Colonic mucosa (tissue), 4 donors: ENCODE data around the gene SMPD3. TPM values are rescaled to one million over a fixed set of nuclear protein-coding genes. Genes with fewer than 3 reads are reported as not detected.

Source experiments
- DNase-seq: peaks from one replicate; pipeline ENCODE4 v3.0.0-alpha.2; 2020
- H3K27ac ChIP-seq: fragments of 200-600 bp; one replicate; pipeline ENCODE4 v1.8.0; 2021
- H3K27me3 ChIP-seq: fragments of 200-600 bp; one replicate; pipeline ENCODE4 v1.8.0; 2021
- H3K36me3 ChIP-seq: fragments of 200-600 bp; one replicate; pipeline ENCODE4 v1.8.0; 2021
- H3K4me1 ChIP-seq: fragments of 200-600 bp; one replicate; pipeline ENCODE4 v1.8.0; 2021; ENCODE audit warnings: mild to moderate bottlenecking
- H3K4me3 ChIP-seq: fragments of 200-600 bp; one replicate; pipeline ENCODE4 v1.8.0; 2021
- H3K9ac ChIP-seq, 2 donors: one replicate each; pipeline ENCODE4 v1.7.0; 2013; ENCODE audit warnings: control low read depth in 2 of 2, low read depth in 2 of 2, low read length in 2 of 2
- H3K9me3 ChIP-seq: fragments of 200-600 bp; one replicate; pipeline ENCODE4 v1.8.0; 2021
- CTCF ChIP-seq: fragments of 200-600 bp; IDR thresholded peaks from one replicate; pipeline ENCODE4 v1.8.0; 2022; ENCODE audit warnings: antibody characterized with exemption, mild to moderate bottlenecking
- intact Hi-C: fragments of 100-400 bp; cut with DNase I; formaldehyde crosslinking; loops from one replicate; pipeline ENCODE4 v1.14.1; 2022
- total RNA-seq, 2 donors: library from RNA; stranded (reverse); fragmentation: NEBNext Ultra II Directional in 1 of 2; extraction: Animal tissue kit (Norgen Biotek cat#: 25700) in 1 of 2; gene quantifications; one replicate each; pipeline ENCODE4 v1.2.1, GENCODE V29; 2021
- donor health status: healthy.
- donor health status: DM: no; HTN: no; CAD: no.
- donor health status: DM: no; HTN: no; CAD: no.

Gene SMPD3
- total RNA-seq, 2 donors from 2014 or later, result 71.1 to 76.5 TPM

GRCh38 chr16:68426347-68426652 lies 22.0 kb downstream of the SMPD3 start:
- Histone ChIP-seq H3K27me3 (no peaks in the 10 kb centered on the region), H3K36me3 (no peaks in the 10 kb centered on the region), H3K4me3 (no peak overlapping the region), H3K27ac (no peak overlapping the region), H3K9me3 (no peaks in the 10 kb centered on the region), H3K4me1 (no peaks in the 10 kb centered on the region), H3K9ac (no peak overlapping the region)
- TF ChIP-seq CTCF, result no peak
- no peak for DNase-seq
- intact Hi-C loops, result no loop called here

DNA sequence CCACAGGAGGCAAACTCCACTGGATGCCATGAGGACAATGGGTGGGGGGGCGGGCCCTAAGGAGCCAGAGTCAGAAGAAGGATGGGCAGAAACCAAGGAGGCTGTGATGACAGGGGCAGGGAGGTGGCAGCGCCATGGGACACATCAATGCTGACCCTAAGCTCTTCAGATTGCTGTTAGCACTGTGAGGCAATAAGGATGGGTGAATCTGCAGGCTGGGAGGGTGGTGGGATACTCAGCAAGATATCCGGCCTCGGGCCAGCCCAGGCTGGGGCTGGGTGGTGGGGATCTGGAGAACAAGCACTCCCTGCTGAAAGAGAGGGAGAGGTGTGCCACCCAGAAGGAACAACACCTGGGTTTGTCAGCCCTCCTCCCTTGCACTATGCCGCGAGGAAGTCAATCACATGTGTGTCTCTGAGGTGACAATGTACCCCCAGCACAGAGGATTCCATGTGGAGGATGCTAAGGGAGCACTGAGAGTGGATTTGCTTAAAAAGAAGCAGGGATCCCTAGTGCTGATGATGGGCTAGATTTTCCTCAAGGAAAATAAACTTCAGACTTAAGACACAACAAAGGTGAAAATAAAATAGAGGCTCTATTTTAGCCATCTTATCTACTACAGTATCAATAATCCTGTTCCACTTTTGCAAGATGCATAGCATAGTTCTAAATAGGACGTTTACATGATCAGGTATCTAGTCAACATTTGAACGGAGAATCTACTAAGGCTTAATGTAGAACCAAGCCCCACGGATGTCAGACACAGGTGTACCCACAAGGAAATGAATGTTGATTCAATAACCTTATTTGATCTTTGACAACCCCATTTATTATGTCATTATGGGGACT lies 22.6 kb downstream of the SMPD3 start:
- no peaks in the 10 kb centered on the region for H3K27me3 ChIP-seq
- H3K36me3 ChIP-seq, result no peaks in the 10 kb centered on the region
- H3K4me3 ChIP-seq, result no peak overlapping the region
- no peak overlapping the region for H3K9ac ChIP-seq
- DNase-seq, result no peak
- intact Hi-C loops, result no loop called here
- H3K27ac ChIP-seq, result no peak overlapping the region
- no peaks in the 10 kb centered on the region for H3K4me1 ChIP-seq
- no peak for TF ChIP-seq CTCF
- no peaks in the 10 kb centered on the region for H3K9me3 ChIP-seq

GRCh38 chr16:68423771-68424170 lies 24.5 kb downstream of the SMPD3 start:
- Histone ChIP-seq H3K36me3 (no peaks in the 10 kb centered on the region), H3K4me1 (no peaks in the 10 kb centered on the region), H3K27me3 (no peaks in the 10 kb centered on the region), H3K9me3 (no peaks in the 10 kb centered on the region), H3K27ac (no peak overlapping the region), H3K9ac (no peak overlapping the region), H3K4me3 (no peak overlapping the region)
- intact Hi-C loops, result no loop called here
- no peak for TF ChIP-seq CTCF
- no peak for DNase-seq

DNA sequence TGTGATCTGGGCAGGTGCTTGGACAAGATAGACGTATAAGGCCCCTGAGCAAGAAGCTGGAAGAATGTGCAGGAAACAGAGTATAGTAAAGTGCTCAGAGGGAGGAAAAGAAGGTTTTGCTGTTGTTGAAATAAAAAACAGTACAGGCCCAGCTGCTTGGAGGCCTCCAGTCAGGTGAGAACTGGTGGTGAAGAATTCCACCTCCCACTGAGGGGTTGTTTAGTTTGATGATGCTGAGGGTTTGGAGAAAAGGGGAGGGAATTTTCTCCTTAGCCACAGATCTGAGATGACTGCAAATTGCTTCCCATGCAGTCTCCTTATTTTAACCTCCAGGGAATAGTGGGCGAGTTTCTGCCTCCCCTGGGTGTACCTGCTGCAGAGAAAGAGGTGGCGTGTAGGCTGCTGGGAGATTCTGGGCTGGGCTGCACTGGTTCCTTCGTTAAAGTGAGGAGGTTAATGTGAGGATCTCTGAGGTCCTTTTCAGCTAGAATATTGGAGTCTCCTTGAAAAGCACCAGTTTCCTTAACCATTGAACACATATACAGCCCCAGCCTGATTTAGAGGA lies 25.8 kb downstream of the SMPD3 start:
- H3K36me3 ChIP-seq, result no peaks in the 10 kb centered on the region
- H3K27ac ChIP-seq, result no peak overlapping the region
- H3K9ac ChIP-seq, result no peak overlapping the region
- H3K4me3 ChIP-seq, result no peak overlapping the region
- intact Hi-C loops, result no loop called here
- no peak for TF ChIP-seq CTCF
- no peak for DNase-seq
- H3K9me3 ChIP-seq, result no peaks in the 10 kb centered on the region
- no peaks in the 10 kb centered on the region for H3K27me3 ChIP-seq
- H3K4me1 ChIP-seq, result peaks cover 3% of the 10 kb centered on the region

GRCh38 chr16:68421076-68421475 lies 27.2 kb downstream of the SMPD3 start:
- H3K27me3 ChIP-seq, result no peaks in the 10 kb centered on the region
- TF ChIP-seq CTCF, result no peak
- no peak overlapping the region for H3K4me3 ChIP-seq
- intact Hi-C loops, result no loop called here
- no peaks in the 10 kb centered on the region for H3K36me3 ChIP-seq
- no peak overlapping the region for H3K9ac ChIP-seq
- H3K27ac ChIP-seq, result no peak overlapping the region
- H3K4me1 ChIP-seq, result peaks cover 12% of the 10 kb centered on the region
- no peak for DNase-seq
- H3K9me3 ChIP-seq, result no peaks in the 10 kb centered on the region
